Right forelimb (tissue), 1 donor: ENCODE data around the gene SPRED2.

Experiments
- DNase-seq: peaks from one replicate; pipeline ENCODE4 v3.0.0-alpha.2; 2018

SPRED2 gene

DNA sequence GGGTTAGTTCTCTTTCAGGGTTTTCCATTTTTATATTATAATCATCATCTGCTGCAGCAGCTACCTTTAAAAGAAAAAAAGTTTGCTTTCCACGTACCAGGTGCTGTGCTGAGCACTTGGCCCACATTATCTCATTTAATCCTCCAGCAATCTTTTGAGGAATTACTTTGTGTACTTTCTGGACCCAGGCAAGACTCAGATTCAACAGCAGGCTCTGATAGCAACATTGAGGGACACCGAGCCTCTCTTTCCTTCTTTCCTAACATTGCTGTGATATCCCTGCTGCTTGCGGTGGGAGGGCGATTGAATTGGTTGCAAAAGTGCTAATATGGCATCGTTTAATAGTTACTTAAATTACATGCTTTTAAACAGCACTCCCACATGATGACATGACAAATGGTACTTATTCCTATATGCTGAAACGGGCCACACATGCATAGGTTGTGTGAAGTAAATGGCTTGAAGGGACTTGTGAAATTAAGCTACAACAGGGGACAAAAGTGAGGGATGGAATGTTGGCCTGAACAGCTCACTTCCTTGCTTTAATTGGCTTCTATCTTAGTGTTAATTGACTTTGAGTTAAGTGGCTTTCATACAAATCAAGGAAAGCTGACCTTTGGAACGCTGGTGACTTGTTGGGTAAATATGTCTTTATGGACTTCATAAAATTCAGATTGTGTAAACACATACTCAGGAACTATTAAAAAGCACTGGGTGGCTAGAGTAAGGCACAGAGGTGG lies 21.2 kb downstream of the SPRED2 start:
- DNase-seq = no peak

DNA sequence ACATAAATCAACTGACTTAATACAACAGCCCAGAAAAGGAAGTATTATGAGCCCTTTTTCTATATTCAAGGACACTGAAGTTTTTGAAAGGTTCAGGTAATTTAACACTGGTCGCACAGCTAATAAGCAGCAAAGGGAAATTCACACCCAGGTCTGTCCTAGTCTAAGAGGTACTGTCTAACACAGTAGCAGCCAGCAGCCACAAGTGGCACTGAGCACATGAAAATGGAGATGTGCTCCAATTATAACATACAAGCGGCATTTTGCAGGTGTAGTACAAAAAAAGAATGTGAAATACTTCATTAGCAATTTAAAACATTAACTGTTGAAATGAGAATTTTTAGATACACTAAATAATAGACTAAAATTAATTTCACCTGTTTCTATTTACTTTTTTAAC lies 23.4 kb downstream of the SPRED2 start:
- no peak for DNase-seq

DNA sequence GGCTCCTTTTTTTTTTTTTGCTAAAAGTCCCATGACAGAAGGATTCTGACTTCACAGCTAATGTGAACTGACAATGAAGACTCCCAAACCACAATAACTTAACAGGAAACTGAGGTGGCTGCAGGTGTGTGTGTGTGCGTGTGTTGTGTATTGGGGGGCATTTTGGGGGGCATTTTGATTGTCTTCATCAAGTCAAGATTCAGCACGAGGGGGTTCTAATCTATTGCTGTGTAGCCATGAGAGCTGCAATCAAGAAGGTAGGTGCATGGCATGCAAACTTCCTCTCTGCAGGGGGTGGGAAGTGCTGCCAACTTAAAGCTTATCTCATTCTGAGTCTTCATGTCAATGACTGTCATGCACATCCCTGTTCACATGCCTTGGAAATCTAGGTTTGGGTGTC lies 25.2 kb downstream of the SPRED2 start:
- no peak for DNase-seq

DNA sequence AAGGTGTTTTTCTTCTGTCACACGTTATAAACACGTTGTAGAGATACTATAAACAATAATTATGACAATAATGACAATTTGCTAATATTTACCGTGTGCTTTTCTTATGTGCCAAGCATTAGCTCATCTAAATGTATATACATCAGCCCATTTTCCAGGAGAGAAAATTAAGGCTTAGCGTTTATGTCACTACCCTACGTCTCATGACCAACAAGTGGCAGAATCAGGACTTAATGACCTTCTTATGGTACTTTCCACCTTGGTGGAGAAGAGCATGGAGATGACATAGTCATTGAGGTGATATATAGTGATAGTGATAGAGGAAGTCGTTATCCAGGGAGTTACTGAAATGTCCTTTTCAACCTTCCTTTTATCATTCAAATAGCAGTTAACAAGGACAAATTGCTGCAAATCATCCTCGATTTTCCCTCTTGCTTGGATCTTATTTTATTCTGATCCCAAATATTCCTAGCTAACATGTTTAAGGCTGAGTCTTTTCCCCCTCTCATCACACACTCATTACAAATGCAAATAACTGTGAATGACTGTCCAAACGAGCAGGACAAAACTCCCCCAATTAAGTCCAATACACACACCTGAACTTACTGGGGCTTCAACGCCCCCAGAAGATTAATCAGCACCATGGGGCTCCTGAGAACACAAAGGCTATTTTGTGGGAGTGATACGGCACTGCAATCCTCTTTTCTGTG lies 27.3 kb downstream of the SPRED2 start:
- DNase-seq = no peak

DNA sequence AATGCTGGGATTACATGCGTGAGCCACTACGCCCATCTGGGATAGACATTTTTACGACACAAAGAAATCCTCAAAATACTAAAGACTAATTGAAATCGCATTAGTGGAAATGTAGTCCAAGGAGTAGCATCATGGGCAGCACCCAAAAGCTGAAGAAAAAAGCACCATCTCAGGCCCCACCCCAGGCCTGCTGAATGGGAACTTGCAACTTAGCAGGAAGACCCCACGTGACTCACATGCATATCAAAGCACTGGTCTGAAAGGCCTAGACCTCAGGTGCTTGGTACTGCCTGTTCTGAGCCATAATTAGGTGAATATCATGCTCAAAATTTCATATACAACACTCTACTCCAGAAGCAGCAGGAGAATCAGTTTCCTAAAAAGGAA lies 28.9 kb downstream of the SPRED2 start:
- DNase-seq = no peak

DNA sequence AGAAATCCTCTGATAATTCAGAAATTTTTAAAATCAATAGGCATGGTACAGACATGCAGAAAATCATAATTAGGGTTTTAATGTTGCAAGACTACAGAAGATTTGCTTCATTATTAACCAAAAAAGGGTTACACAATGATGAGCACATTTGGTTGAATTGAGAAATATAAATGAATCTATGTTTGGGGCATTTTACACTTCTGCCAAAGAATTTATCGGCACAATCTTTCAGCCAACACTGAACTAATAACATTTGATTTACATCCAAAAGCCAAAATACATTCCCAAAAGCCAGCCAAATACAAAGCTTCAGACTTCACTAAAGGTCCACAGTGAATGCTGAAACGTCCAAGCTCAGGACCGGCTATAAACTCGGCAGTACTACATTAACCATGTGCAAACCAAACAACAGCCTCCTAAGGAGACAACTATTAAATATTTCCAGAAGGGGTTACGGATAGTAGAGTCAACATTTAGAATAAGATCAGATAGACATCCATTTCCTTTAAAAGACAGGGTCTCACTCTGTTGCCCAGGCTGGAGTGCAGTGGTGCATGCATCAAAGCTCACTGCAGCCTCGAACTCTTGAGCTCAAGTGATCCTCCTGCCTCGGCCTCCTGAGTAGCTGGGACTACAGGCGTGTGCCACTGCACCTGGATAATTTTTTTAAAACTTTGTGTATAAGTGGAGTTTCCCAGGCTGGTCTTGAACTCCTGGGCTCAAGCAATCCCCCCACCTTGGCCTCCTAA lies 29.4 kb downstream of the SPRED2 start:
- no peak for DNase-seq

DNA sequence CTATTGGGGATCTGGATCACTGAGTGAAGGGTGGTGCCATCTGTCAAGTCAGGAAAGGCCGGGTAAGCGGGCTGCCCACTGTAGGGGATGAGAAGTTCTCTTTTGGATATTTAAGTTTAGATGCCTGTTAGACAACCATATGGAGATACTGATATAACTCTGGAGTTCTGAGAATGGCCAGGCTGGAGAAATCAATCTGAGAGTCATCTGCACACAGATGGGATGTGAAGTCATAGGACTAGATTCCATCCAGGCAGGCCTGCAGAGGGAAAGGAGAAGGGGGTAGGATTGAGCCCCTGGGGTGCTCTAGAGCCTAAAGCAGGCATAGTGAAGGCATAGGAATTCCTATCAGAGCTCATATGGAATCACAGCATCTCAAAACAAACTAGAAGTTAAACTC lies 30.1 kb downstream of the SPRED2 start:
- no peak for DNase-seq

DNA sequence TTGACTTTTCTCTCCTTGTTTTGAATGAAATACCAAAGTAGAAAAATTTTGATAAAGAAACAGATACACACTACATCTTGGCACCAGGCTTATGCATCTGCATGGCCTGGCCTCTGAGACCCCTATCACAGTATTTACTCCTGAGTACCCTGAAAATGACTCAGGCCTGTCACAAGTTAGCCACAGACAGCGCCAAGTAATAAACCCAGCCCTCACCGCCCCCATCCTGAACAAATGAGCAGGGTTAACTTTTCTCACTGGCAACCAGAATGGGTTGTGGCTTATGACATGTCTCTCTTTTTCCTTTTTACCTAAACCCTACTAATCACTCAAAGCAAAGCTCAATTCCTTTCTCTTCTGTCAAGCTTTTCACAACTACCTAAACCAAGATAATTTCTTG lies 35.3 kb downstream of the SPRED2 start:
- DNase-seq = no peak

DNA sequence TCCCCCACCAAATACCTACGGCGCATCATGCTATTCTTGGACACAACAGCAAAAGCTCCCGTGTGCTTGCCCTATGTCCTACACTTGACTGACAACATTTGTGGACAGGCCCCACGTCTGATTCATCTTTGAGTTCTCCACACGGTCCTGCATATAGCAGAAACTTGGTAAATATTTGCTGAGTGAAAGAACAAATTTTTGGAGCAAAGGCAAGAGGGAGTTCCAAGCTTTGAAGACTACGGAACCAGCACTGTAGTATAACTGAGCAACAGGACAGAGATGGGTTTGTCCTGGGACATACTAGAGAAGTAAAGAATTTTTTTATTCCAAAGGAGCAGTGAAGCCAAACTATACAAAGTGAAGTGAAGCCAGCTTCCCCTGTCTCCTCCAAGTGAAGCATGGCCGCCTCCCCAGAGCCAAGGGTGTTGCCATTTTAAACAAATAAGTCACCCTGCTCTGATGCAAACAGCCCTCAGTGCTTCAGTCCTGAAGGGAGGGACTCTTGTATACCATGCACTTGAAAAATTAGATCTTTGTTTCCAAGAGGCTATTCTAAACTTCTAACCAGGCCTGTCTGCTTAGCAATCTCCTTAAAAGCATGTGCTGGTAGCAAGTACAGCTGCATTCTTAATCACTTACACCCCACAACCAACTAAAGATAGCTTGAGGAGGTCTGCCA lies 35.9 kb downstream of the SPRED2 start:
- no peak for DNase-seq

DNA sequence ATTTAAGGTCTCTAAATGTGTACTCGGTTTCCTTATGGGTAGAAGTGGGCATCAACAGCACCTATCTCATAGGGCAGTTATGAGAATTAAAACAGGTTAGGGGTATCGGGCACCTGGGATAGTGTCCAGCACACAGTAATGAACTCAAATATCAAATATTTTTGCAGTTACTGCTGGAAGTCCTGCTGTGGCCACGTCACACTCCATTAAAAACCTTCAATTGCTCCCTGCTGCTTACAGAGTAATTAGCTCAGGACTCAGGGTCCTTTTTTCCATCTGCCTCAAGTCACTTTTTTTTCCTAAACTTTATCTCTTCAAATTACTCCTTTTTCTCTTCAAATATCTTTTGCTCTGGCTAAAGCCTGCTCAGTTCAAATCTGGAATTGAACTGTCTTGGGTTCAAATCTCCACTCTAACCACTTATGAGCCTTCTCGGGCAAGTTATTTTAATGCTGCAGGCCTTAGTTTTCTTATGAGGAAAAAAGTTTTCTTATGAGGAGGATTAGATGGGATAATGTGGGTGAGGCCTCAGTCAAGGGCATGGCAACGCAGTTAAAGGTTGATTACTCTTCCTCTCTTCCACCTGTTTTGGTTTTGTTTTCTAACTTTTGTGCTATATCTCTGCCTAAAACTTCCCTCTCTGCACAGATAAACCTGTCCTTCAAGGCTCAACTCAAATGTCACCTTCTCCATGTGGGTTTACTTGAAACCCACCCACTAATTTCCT lies 36.6 kb downstream of the SPRED2 start:
- DNase-seq = no peak

DNA sequence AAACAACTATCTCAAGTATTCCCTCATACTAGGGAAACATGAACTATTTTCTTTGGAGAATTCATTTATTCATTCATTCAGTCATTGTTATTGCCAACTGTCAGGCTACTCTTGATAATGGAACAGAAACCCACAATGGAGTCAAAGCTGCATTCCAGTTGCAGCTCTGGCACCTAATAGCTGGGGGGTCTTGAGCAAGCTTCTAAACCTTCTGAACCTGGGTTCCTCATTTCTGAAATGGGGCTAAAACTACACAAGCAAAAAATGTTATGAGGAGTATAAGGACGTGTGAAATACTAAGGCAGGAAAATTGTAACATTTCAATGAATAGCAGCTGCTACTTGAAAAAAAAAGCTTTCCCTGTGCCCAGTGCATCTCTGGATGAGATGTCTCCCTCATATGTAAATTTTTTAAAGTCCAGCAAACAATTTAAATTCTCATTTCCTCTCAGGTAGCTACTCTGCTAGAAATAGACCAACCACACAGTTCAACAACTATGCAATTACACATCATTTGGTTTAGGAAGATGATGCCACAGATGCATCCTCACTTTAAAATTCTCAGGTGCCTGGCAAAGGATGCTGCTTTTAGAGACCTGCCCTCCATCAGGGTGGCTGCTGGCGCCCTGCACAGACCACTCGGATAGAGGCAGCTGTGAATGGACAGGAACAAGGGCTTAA lies 38.5 kb downstream of the SPRED2 start:
- DNase-seq = no peak

DNA sequence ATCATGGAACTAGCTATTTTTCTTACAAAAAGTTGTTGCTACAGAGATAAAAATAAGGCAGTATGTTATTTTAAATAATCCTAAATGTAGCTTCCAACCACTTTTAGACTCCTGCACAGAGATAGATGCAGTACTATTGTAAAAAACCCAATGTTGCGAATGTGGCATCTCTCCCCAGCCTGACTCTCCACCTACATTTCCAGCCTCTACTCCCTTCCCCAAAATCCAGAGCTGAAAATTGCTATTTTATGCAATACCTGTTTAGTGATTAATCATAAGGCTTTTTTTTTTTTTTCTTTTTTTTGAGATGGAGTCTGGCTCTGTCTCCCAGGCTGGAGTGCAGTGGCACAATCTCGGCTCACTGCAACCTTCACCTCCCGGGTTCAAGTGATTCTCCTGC lies 39.4 kb downstream of the SPRED2 start:
- DNase-seq = no peak

DNA sequence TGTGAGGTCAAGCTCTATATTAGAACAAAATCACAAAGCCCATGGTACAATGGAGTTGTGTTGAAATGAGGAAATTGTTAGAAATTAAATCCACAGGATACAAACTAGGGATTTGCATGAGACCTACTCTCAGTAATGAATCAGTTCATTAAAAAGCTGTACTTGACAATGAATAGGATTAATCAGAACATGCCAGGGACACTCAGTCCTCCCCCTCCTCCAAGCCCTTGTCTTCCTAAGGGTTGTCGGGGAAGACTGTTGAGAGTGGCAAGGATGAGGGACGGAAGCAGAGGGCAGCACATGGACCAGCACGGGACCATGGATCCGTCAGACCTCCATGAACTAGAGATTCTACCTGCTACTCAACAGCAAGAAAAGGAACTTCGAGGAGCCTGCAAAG lies 39.8 kb downstream of the SPRED2 start:
- no peak for DNase-seq

DNA sequence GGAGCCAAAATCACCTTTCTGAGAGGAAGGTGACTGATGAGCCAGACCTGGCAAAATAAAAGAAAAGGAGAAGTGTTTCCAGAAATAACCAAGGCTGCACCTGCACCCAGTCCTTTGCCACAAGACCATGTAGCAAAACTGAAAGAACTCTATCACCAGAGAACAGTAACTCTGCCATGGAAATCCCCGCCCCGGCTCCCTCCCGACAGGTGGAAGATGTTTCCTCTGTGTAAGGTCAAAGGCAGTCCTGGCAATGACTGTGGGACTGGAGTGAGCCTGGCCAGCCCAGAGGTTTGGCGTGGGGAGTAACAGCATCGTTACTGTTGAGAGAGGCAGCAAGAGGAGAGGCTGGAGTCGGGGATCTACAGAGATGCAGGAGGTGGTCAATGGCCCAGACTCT lies 42.3 kb downstream of the SPRED2 start:
- no peak for DNase-seq

DNA sequence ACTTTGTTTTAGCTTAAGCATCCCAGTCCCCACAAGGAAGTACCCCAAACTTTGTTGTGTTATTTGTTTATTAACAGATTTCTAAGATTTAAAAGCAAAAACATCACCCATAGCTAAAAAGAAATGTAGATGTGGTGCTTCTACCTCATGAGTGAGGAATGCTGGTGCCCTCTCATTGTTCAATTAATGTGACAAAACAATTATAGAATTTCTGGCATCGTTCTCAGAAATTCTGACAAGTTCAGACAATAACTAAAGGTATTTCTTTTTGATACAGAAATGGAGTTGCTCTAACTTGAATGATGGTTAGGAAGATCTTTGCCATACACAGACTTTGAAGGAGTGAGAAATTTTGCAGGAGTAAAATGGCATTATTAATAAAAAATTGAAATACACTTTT lies 42.9 kb downstream of the SPRED2 start:
- DNase-seq = no peak

DNA sequence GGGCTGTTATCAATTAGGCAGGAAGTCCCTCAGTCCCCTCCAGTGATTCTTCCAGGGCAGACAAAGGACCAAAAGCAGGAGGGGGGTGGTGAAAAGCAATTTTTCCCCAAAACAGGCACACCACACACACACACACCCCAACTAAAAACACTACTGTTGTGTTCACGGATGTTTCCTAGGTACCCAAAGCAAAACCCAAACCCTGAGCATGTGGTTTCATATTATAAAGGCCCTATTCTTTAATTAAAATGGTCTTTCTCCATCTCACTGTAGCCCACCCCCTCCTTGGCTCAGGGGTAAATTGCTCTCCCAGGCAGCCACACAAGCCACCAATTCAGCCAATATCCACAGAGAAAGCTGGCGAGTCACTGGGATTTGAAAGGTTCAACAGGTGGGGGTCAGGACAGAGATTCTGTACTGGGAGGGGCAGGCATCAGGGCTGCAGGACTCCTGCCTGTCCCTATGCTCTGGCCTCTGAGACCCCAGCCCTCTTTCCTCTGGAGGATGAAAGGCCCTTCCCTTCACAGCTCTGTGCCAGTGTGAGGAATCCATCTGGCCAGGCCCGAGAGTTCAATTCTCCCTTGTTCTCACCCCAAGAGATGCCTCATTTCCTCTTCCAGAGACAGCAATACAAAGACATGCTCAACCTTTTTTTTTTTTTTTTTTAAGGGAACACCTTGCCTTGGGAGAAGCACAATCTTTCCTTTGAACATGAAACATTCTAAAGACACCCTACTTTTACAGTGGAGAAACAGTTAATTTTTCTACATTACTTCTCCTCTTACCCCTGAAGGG lies 43.6 kb downstream of the SPRED2 start:
- DNase-seq = no peak

DNA sequence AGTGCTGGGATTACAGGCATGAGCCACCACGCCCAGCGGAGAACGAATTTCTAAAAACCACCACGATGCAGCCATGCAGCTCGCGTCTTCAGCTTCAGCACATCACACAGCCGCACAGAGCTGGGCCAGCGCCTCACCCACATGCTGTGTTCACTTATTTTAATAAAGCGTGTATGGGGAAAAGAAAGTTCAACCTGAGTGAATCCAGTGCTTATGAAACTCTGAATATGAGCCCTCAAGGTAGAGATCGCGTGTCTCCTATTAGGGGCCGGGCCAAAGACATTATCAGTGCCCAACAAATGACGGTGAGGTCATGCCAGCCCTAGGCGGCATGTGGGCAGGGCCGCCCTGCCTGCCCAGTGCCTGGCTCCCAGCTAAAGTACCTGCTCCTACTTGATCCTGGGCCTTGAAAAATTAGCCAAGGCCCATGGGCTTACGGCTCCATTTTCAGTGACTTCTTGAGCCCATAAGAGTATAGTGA lies 44.3 kb downstream of the SPRED2 start:
- DNase-seq = no peak

DNA sequence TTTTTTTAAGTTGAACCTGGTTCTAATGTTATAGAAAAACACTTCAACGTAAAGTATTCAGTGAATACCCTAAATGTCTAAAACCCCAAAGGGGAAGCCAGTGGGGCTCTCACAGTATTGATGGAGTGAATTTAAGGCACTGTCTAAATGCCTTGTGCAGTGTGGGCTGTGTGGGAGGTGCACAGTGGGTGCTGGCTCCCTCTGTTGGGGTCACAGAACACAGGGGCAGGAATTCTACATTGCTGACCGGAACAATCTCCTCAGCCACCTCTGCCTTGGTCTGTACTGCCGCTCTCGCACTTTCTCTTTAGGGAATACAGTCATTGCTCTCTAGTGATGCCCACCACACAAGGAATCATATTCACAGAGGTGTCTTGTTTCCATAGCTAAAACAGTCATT lies 45.4 kb downstream of the SPRED2 start:
- no peak for DNase-seq

DNA sequence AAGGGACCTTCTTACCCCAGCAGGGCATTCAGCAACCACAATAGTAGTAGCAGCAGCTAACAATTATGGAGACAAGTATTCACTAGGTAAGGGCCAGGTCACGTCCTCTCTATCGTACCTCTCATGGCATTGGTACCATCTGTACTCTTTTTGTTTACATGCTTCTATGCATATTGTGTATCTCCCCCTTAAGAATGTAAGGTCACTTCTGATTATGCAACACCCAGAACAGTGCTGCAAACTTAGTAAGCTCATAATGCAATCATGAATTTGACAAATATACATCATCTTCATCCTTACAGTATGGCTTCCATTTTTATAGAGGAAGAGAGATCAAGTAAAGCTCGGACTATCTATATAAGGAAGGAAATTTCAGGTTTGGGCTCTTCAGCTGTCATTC lies 46.1 kb downstream of the SPRED2 start:
- no peak for DNase-seq

DNA sequence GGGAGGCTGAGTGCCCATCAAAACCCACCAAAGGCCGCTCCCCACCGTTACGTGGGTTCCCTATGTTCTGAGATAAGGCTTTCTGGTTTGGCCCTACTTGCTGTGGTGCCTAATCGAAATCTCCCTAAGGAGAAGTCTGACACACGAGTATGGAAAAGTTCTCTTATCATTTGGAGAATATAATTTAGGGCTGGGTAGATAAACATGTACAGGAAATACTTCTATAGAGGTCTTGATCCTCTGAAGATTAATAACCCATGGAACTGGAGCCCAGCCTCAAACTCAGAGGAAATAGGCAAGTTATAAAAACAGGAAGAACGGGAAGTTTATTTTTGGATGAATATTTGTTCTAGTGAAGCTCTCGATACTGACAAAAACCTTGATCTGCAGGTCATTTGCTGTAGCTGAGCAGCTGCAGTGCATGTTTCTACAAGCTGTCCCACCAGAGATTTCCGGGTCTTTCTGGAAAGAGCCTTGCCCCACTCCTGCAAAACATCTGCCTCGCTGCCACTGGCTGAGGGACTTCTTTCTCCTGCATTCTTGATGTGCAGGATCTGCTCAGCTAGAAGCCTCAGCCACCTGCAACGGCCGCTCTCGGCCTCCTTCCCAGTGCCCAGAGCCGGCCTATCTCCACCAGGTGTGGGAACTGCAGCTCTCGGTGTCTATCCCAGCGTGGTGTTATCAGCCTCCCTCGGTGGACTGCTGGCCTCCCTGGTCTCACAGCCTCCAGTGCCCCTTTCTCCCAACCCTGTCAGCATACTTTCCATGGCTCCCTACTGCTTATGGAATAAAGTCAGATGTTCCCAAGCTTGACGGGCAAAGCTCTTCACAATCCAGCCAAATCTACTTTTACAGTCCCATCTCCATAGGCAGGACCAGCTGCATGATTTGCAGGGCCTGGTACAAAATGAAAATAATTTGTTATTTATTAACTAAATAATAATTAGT lies 48.6 kb downstream of the SPRED2 start:
- no peak for DNase-seq
